HG03469 (cell line): ENCODE results near the gene SAMD4A.

Experiments used
- ATAC-seq: cut with Tn5 transposase; IDR thresholded peaks from one replicate; pipeline ENCODE4 v1.9.1; 2021; ENCODE audit warnings: mild to moderate bottlenecking, moderate library complexity, moderate number of reproducible peaks; ENCODE audit not compliant: unreplicated experiment

The SAMD4A gene

GRCh38 chr14:54627540-54628363 lies 60.8 kb downstream of the SAMD4A start:
- ATAC-seq, result peak; percentile 67

GRCh38 chr14:54629183-54629582 lies 62.3 kb downstream of the SAMD4A start:
- ATAC-seq, result no peak

GRCh38 chr14:54629635-54630360 lies 62.9 kb downstream of the SAMD4A start:
- no peak for ATAC-seq

GRCh38 chr14:54631016-54631415 lies 64.1 kb downstream of the SAMD4A start:
- no peak for ATAC-seq

GRCh38 chr14:54632452-54632851 lies 65.5 kb downstream of the SAMD4A start:
- ATAC-seq, result no peak

- no peak for ATAC-seq
Measured at GRCh38 chr14:54633076-54633475, 66.1 kb downstream of the SAMD4A start.

- no peak for ATAC-seq
Measured at GRCh38 chr14:54637270-54638134, 70.6 kb downstream of the SAMD4A start.

- ATAC-seq, result no peak
Measured at GRCh38 chr14:54638135-54638446, 71.2 kb downstream of the SAMD4A start.

- ATAC-seq, result no peak
Measured at GRCh38 chr14:54639611-54640010, 72.7 kb downstream of the SAMD4A start.

- no peak for ATAC-seq
Measured at GRCh38 chr14:54640506-54640905, 73.6 kb downstream of the SAMD4A start.

GRCh38 chr14:54642121-54642520 lies 75.2 kb downstream of the SAMD4A start:
- no peak for ATAC-seq

GRCh38 chr14:54642801-54643695 lies 76.1 kb downstream of the SAMD4A start:
- no peak for ATAC-seq

GRCh38 chr14:54643696-54644176 lies 76.8 kb downstream of the SAMD4A start:
- ATAC-seq, result no peak

GRCh38 chr14:54645639-54646038 lies 78.7 kb downstream of the SAMD4A start:
- ATAC-seq, result no peak

- ATAC-seq, result no peak
Measured at GRCh38 chr14:54646626-54647025, 79.7 kb downstream of the SAMD4A start.

GRCh38 chr14:54647378-54647777 lies 80.5 kb downstream of the SAMD4A start:
- no peak for ATAC-seq

GRCh38 chr14:54649056-54649455 lies 82.1 kb downstream of the SAMD4A start:
- no peak for ATAC-seq

GRCh38 chr14:54650331-54650958 lies 83.5 kb downstream of the SAMD4A start:
- ATAC-seq, result no peak

- no peak for ATAC-seq
Measured at GRCh38 chr14:54650959-54651351, 84.0 kb downstream of the SAMD4A start.

- no peak for ATAC-seq
Measured at GRCh38 chr14:54651649-54652048, 84.7 kb downstream of the SAMD4A start.
